Glutamatergic neuron (in vitro differentiated cells): ENCODE results near the gene DSCAML1. TPM values are rescaled to one million over a fixed set of nuclear protein-coding genes. Genes with fewer than 3 reads are reported as not detected.
A peak's percentile ranks its signal among the peaks of the same experiment; 100 is the strongest.

Experiments
- DNase-seq: peaks from one replicate; pipeline ENCODE4 v3.0.0; 2022
- H3K27ac Mint-ChIP-seq: one replicate; pipeline ENCODE4 v1.8.0; 2020; ENCODE audit warnings: mild to moderate bottlenecking, mixed read lengths, inconsistent platforms; ENCODE audit not compliant: unreplicated experiment
- H3K27me3 Mint-ChIP-seq: one replicate; pipeline ENCODE4 v1.8.0; 2020; ENCODE audit warnings: mild to moderate bottlenecking, moderate library complexity, mixed read lengths, inconsistent platforms; ENCODE audit not compliant: unreplicated experiment
- H3K36me3 Mint-ChIP-seq: one replicate; pipeline ENCODE4 v1.8.0; 2020; ENCODE audit warnings: mild to moderate bottlenecking, mixed read lengths, inconsistent platforms; ENCODE audit not compliant: unreplicated experiment
- H3K4me1 Mint-ChIP-seq: one replicate; pipeline ENCODE4 v1.8.0; 2020; ENCODE audit warnings: mild to moderate bottlenecking, low read depth, mixed read lengths, inconsistent platforms; ENCODE audit not compliant: unreplicated experiment
- H3K4me3 Mint-ChIP-seq: one replicate; pipeline ENCODE4 v1.8.0; 2020; ENCODE audit warnings: mild to moderate bottlenecking, mixed read lengths, inconsistent platforms; ENCODE audit not compliant: unreplicated experiment
- H3K9me3 Mint-ChIP-seq: one replicate; pipeline ENCODE4 v1.8.0; 2020; ENCODE audit warnings: mild to moderate bottlenecking, moderate library complexity, mixed read lengths, inconsistent platforms; ENCODE audit not compliant: unreplicated experiment
- CTCF ChIP-seq: fragments of 200-600 bp; sonication (generic); IDR thresholded peaks from one replicate; pipeline ENCODE4 v1.5.0; 2021; ENCODE audit not compliant: partially characterized antibody, unreplicated experiment
- total RNA-seq: library from RNA; stranded (reverse); fragmentation: NEBNext Ultra II Directional; extraction: Animal tissue kit (Norgen Biotek cat#: 25700); gene quantifications from one replicate; pipeline ENCODE4 v1.2.1, GENCODE V29; 2021; ENCODE audit not compliant: unreplicated experiment

DSCAML1 gene
- total RNA-seq, 1 donor from 2014 or later = 0.07 TPM

DNA sequence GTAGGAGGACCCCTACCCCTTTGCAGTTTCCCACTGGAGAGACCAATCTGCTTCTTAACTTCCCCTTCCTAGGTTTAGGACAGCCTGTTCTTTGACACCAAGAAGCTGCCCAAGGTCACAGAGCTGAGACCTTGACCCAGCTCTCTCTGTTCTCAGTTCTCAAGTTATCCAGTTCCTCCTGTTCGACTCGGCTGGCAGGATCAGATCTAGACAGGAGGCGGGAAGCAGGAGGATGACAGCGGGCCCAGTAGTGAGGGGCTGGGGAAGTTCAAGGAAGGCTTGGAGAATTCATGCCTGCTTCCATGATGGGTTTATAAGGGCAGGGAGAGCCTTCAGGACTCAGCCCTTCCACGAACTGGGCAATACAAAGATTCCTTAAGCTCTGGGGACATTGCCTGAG is 210.6 kb downstream of the DSCAML1 start:
- no peaks in the 10 kb centered on the region for H3K36me3 Mint-ChIP-seq
- H3K27ac Mint-ChIP-seq = no peak overlapping the region
- no peak overlapping the region for H3K4me3 Mint-ChIP-seq
- DNase-seq = no peak
- peaks cover 4% of the 10 kb centered on the region for H3K9me3 Mint-ChIP-seq
- H3K4me1 Mint-ChIP-seq = peaks cover 15% of the 10 kb centered on the region
- H3K27me3 Mint-ChIP-seq = peaks cover 10% of the 10 kb centered on the region
- no peak for TF ChIP-seq CTCF

DNA sequence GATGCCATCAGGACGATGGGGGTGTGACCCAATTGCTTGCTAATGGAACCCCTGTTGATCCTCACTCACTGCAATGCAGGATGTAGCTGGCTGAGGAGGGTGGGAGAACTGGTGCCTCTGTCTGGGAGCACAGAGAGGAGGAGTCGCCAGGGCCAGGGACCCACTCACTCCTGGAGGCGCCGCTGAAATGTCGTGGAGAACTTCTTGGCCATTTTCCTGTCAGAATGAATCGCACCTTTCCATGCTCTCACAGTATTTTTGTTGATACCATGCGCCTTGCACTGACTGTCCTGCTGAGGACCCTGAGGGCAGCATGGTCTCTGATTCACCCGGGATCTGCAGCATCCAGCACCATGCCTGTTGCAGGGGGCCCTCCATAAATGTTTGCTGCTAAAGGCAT is 211.4 kb downstream of the DSCAML1 start:
- H3K9me3 Mint-ChIP-seq = peaks cover 4% of the 10 kb centered on the region
- no peak overlapping the region for H3K4me3 Mint-ChIP-seq
- DNase-seq = no peak
- H3K4me1 Mint-ChIP-seq = peaks cover 15% of the 10 kb centered on the region
- no peak for TF ChIP-seq CTCF
- H3K27ac Mint-ChIP-seq = no peak overlapping the region
- no peaks in the 10 kb centered on the region for H3K36me3 Mint-ChIP-seq
- peaks cover 7% of the 10 kb centered on the region for H3K27me3 Mint-ChIP-seq

- no peak for DNase-seq
- H3K9me3 Mint-ChIP-seq = peaks cover 4% of the 10 kb centered on the region
- peaks cover 15% of the 10 kb centered on the region for H3K4me1 Mint-ChIP-seq
- H3K27ac Mint-ChIP-seq = peak overlapping the region; percentile 89
- H3K36me3 Mint-ChIP-seq = no peaks in the 10 kb centered on the region
- peaks cover 6% of the 10 kb centered on the region for H3K27me3 Mint-ChIP-seq
- H3K4me3 Mint-ChIP-seq = peak overlapping the region; percentile 72
- peak; percentile 14 for TF ChIP-seq CTCF
These were observed 212.8 kb downstream of the DSCAML1 start for GRCh38 chr11:117584056-117584830.

DNA sequence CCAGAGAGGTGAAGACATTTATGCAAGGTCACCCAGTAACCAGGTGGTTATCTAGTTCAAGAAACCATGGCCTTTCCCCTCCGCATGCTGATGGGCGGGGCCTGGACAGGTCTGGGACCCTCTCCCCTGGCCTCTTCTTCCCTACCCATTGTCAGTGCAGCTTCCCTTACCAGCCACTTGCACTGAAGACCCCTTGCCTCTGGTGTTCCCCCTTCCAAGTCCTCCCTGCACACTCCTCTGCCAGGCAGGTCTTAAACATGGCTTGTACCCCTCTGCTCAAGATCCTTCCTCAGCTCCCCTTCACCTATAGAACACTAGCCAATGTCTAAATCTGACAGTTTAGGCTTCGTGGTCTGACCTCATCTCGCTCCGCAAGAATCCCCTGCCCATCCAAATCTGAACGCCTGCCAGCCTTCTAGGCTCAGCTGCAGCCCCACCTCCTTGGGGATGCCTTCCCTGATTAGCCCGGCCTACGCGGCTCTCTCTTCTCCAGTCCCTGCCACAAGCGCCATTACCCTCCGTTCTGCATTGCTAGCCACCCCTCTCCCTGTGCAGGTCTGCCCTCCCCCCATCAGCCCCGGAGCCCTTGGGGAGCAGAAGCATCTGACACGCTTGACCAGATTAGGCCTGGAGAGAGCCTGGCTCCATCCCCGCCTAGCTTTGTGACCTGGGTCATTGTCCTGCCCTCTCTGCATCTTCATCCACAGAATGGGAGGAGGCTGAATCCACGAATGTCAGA is 213.8 kb downstream of the DSCAML1 start:
- Mint-ChIP-seq H3K36me3 (no peaks in the 10 kb centered on the region), H3K27me3 (peaks cover 6% of the 10 kb centered on the region), H3K4me3 (peak overlapping the region; percentile 56), H3K4me1 (peaks cover 15% of the 10 kb centered on the region), H3K9me3 (peaks cover 4% of the 10 kb centered on the region), H3K27ac (peak overlapping the region; percentile 89)
- no peak for TF ChIP-seq CTCF
- DNase-seq = peak; percentile 86

DNA sequence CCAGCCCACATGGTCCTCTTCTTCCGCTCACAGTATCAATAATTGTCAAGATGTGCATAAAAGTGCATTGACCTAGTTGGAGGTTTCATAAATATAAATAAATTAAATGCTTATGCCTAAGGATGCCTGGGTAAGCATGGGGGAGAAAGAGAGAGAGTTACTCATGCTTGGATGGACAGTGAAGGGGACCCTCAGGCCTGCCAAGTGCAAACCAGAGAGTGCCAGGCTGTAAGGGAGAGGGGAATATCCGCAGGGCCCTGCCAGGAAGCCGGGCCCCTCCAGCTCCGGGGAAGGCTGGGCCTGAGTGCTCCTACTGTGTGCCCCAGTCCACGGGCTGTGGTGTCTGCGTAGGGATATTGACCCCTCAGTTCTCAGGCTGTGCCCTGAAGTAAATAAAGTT is 214.6 kb downstream of the DSCAML1 start:
- peaks cover 6% of the 10 kb centered on the region for H3K27me3 Mint-ChIP-seq
- no peak overlapping the region for H3K27ac Mint-ChIP-seq
- peaks cover 15% of the 10 kb centered on the region for H3K4me1 Mint-ChIP-seq
- no peak overlapping the region for H3K4me3 Mint-ChIP-seq
- no peak for DNase-seq
- no peaks in the 10 kb centered on the region for H3K36me3 Mint-ChIP-seq
- H3K9me3 Mint-ChIP-seq = peaks cover 4% of the 10 kb centered on the region
- TF ChIP-seq CTCF = no peak
